ENCODE data around the gene CASZ1. TPM values are rescaled to one million over a fixed set of nuclear protein-coding genes. Genes with fewer than 3 reads are reported as not detected.

Gene CASZ1
- total RNA-seq, 2 experiments from 2014 or later = 2.9 to 4.1 TPM

DNA sequence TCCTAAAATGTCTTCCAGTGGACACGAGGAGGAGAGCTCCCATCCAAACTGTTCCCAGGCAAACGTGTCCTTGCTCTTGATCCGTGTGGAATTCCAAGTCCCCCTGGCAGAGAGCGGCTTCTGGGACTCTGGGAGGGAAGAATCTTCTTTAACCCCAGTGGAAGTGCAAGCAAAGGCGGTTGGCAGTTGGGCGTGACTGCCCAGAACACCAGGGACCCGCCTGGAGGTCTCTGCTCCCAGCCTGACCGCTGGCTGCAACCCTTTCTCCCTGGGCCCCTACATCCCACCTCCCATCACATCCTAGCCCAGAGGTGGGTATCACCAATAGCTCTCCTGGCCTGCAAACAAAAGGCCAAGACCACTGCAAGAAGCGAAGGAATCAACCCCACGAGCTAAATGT lies 17.8 kb downstream of the CASZ1 start:
- Mint-ChIP-seq H3K27ac (no peak overlapping the region), H3K4me3 (no peak overlapping the region), H3K9me3 (no peaks in the 10 kb centered on the region), H3K27me3 (no peaks in the 10 kb centered on the region), H3K4me1 (ENCODE audit: low read depth) (no peaks in the 10 kb centered on the region), H3K36me3 (ENCODE audit: low read depth) (no peaks in the 10 kb centered on the region)
- ChIA-PET CTCF (interaction anchor here (0.9 kb wide), 1 partner anchor 284 kb away, joined by 3 read pairs; no protein-coding TSS in a partner anchor), POLR2A (no interaction called here)
- intact Hi-C loops (cut with micrococcal nuclease) = no loop called here
- no peak for ATAC-seq
- no peak for DNase-seq
- no peak for TF ChIP-seq CTCF (IDR thresholded peaks at IDR 0.05)

DNA sequence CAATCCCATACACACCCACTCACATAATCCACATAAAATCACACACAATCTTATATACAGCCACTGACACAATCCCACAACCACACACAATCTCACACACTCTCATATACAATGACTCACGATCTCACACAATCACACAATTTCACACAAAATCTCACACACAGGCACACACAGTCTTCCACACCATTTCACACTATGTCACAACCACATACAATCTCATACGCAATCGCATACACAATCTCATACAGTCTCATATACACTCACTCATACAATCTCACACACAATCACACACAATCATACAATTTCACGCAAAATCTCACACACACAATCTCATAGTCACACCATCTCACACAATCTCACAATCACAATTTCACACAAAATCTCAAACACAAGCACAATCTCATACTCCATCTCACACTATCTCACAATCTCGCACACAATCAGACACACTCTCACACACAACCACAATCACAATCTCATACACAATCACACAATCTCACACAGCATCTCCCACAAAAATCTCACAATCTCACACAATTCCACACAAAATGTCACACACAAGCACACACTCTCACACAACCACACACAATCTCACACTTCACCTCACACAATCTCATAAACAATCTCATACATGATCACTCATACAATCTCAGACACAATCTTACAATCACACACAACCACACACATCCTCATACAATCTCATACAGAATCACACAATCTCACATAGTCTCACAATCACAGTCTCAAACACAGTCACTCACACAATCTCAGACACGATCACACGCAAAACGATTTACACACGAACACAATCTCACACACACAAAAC lies 18.5 kb downstream of the CASZ1 start:
- no peak for DNase-seq
- Mint-ChIP-seq H3K27me3 (no peaks in the 10 kb centered on the region), H3K4me1 (ENCODE audit: low read depth) (no peaks in the 10 kb centered on the region), H3K9me3 (no peaks in the 10 kb centered on the region), H3K36me3 (ENCODE audit: low read depth) (no peaks in the 10 kb centered on the region), H3K4me3 (no peak overlapping the region), H3K27ac (no peak overlapping the region)
- POLR2A ChIA-PET = no interaction called here
- no peak for TF ChIP-seq CTCF (IDR thresholded peaks at IDR 0.05)
- intact Hi-C loops (cut with micrococcal nuclease) = no loop called here
- no peak for ATAC-seq
- CTCF ChIA-PET = interaction anchor here (0.9 kb wide), 1 partner anchor 284 kb away, joined by 3 read pairs; no protein-coding TSS in a partner anchor

DNA sequence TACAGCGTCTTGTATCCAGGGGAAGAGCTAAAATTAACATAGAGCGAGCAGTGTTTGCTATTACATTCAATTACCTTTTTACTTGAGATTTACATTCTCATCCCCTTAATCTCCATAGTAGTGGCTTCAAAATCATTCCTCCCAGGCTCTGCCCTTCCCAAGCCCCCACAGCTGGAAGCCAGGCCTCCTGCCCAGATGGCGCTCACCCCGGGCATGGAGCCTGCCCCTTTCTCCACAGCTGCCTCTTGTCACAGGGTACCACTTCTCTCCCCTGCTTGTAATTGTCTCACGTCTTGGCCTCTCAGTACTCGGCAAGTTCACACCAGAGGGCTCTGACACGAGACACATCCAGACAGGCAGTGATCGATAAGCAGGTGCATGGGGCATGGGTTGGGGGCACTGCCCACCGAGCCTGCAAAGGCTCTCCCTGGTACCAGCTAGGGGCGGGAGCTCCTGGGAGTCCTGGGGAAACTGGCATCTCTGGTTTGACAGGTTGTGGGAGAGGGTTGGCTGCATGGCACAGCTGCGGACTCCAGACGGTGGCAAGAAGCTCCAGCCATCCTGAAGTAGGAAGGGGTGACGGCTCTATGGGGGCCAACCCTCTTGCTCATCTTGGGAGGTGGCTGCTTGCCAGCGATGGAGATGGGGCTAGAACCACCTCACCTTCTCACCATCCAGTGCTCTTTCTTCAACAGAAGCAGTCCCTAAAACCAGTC lies 20.1 kb downstream of the CASZ1 start:
- ATAC-seq (no peak), DNase-seq (no peak)
- Mint-ChIP-seq H3K4me3 (no peak overlapping the region), H3K4me1 (ENCODE audit: low read depth) (no peaks in the 10 kb centered on the region), H3K27ac (no peak overlapping the region), H3K36me3 (ENCODE audit: low read depth) (no peaks in the 10 kb centered on the region), H3K27me3 (no peaks in the 10 kb centered on the region), H3K9me3 (no peaks in the 10 kb centered on the region)
- intact Hi-C loops (cut with micrococcal nuclease) = no loop called here
- ChIA-PET CTCF (interaction anchor here (1.0 kb wide), 1 partner anchor 281 kb away, joined by 3 read pairs; no protein-coding TSS in a partner anchor), POLR2A (interaction anchor here (0.8 kb wide), 1 partner anchor 225 kb away, joined by 3 read pairs; no protein-coding TSS in a partner anchor)
- no peak for TF ChIP-seq CTCF (IDR thresholded peaks at IDR 0.05)

DNA sequence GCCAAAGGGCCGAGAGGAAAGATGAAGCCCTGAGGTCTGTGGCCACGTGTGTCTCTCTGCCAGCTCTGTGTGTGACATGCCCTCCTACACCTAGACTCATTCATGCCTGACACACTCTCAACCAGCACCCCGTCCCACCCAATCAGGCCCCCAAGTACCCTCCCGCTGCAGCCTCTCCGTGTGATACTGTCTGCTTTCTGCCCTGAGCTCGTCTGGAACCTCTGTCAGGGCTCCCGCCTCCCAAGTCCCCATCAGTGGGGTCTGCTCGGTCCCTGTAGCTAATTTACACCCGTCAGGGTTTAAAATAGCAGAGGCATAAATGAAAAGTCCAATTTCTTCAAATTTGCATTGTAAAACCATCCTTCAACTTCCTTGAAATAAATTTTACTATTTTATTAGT lies 20.7 kb downstream of the CASZ1 start:
- Mint-ChIP-seq H3K27me3 (no peaks in the 10 kb centered on the region), H3K4me3 (no peak overlapping the region), H3K36me3 (ENCODE audit: low read depth) (no peaks in the 10 kb centered on the region), H3K4me1 (ENCODE audit: low read depth) (no peaks in the 10 kb centered on the region), H3K27ac (no peak overlapping the region), H3K9me3 (no peaks in the 10 kb centered on the region)
- intact Hi-C loops (cut with micrococcal nuclease) = no loop called here
- DNase-seq (no peak), ATAC-seq (no peak)
- POLR2A ChIA-PET = interaction anchor here (0.8 kb wide), 1 partner anchor 225 kb away, joined by 3 read pairs; no protein-coding TSS in a partner anchor
- CTCF ChIA-PET = interaction anchor here (1.0 kb wide), 1 partner anchor 280 kb away, joined by 3 read pairs; no protein-coding TSS in a partner anchor
- TF ChIP-seq CTCF (IDR thresholded peaks at IDR 0.05) = no peak
